ENCODE results near the gene PPM1L. TPM values are rescaled to one million over a fixed set of nuclear protein-coding genes. Genes with fewer than 3 reads are reported as not detected.

PPM1L gene
- total RNA-seq, 1 experiment from 2014 or later: 7.3 TPM

- Histone ChIP-seq H3K14ac (ENCODE audit: insufficient read depth, low read length) (no peak overlapping the region), H2BK120ac (ENCODE audit: low read depth, low read length, poor library complexity, severe bottlenecking) (no peak overlapping the region), H3K4me1 (ENCODE audit: insufficient read depth, low read length) (no peaks in the 10 kb centered on the region; the same call in 1 of the 2 replicates), H3K23ac (ENCODE audit: insufficient read length, low read depth, low read length) (no peak overlapping the region), H3K79me1 (ENCODE audit: insufficient read depth, low read depth, low read length, poor library complexity, severe bottlenecking) (no peaks in the 10 kb centered on the region), H4K20me1 (ENCODE audit: control insufficient read depth, insufficient read depth, insufficient read length) (no peaks in the 10 kb centered on the region), H2AFZ (ENCODE audit: low read length) (no peak overlapping the region), H2BK5ac (ENCODE audit: insufficient read length, low read length) (no peak overlapping the region), H4K91ac (ENCODE audit: insufficient read length, low read depth, low read length) (no peak overlapping the region), H3K4ac (ENCODE audit: low read depth, low read length) (no peak overlapping the region), H3K27me3 (ENCODE audit: insufficient read depth, low read length) (no peaks in the 10 kb centered on the region), H3K9ac (ENCODE audit: extremely low read depth, insufficient read length, low read length) (no peak overlapping the region), H4K8ac (replicated peaks; ENCODE audit: insufficient read length, low read depth, low read length) (no peak overlapping the region), H3K9me3 (ENCODE audit: control insufficient read depth, low read depth, low read length) (no peaks in the 10 kb centered on the region), H4K5ac (ENCODE audit: insufficient read length, low read depth, low read length) (no peak overlapping the region), H3T11ph (ENCODE audit: low read length) (no peak overlapping the region), H3K18ac (ENCODE audit: insufficient read length, low read depth, low read length) (no peak overlapping the region), H3K4me2 (ENCODE audit: insufficient read depth, insufficient read length, low read length) (no peak overlapping the region), H3K56ac (ENCODE audit: insufficient read length, low read depth, low read length) (no peak overlapping the region), H3K23me2 (ENCODE audit: insufficient read length, low read depth, low read length, poor library complexity, severe bottlenecking) (no peaks in the 10 kb centered on the region), H2BK15ac (ENCODE audit: low read depth, low read length) (no peak overlapping the region), H2AK5ac (ENCODE audit: insufficient read length, low read length) (no peak overlapping the region), H2BK20ac (ENCODE audit: low read depth, low read length, poor library complexity, severe bottlenecking) (no peak overlapping the region), H2BK12ac (ENCODE audit: insufficient read length, low read depth, low read length) (no peak overlapping the region), H3K27ac (ENCODE audit: insufficient read length, low read depth, low read length) (no peak overlapping the region), H3K79me2 (ENCODE audit: insufficient read depth, low read length) (no peaks in the 10 kb centered on the region; the same call in 1 of the 2 replicates)
- H3K27ac Mint-ChIP-seq: no peak overlapping the region
- H3K4me3 Mint-ChIP-seq: no peak overlapping the region
- peaks cover 13 to 14% of the 10 kb centered on the region in 2 experiments for H3K4me1 Mint-ChIP-seq
- no peaks in the 10 kb centered on the region for H3K27me3 Mint-ChIP-seq (ENCODE audit: low read depth)
- no peaks in the 10 kb centered on the region for H3K9me3 Mint-ChIP-seq
- H3K36me3 Mint-ChIP-seq (ENCODE audit: insufficient read depth in 1 of 3, low read depth in 3 of 3): no peaks in the 10 kb centered on the region
- no peak for DNase-seq
- no CpG with 5 or more reads among the region's 1 CpG for WGBS (ENCODE audit: extremely low coverage, insufficient read length, low lambda C conversion rate)
- TF ChIP-seq CTCF (conservative IDR thresholded peaks at IDR 0.05): no peak
Measured at GRCh38 chr3:160811237-160811548, 55.2 kb downstream of the PPM1L start.
